HG02970 (cell line): ENCODE measurements around the gene EZR.

Experiments
- ATAC-seq: cut with Tn5 transposase; IDR thresholded peaks from one replicate; pipeline ENCODE4 v1.9.1; 2021; ENCODE audit warnings: mild to moderate bottlenecking, moderate library complexity, moderate number of reproducible peaks; ENCODE audit not compliant: unreplicated experiment, low FRiP score

EZR gene

GRCh38 chr6:158743033-158743651 is 76.0 kb downstream of the EZR start:
- no peak for ATAC-seq

- ATAC-seq = no peak
Measured at GRCh38 chr6:158739673-158740072, 79.5 kb downstream of the EZR start.

- ATAC-seq = no peak
Measured at GRCh38 chr6:158737710-158738615, 81.2 kb downstream of the EZR start.

GRCh38 chr6:158737082-158737709 is 82.0 kb downstream of the EZR start:
- ATAC-seq = no peak

GRCh38 chr6:158735009-158735408 is 84.2 kb downstream of the EZR start:
- ATAC-seq = no peak

- no peak for ATAC-seq
Measured at GRCh38 chr6:158730541-158730907, 88.6 kb downstream of the EZR start.

GRCh38 chr6:158729906-158730540 is 89.1 kb downstream of the EZR start:
- no peak for ATAC-seq

- ATAC-seq = no peak
Measured at GRCh38 chr6:158725704-158726103, 93.5 kb downstream of the EZR start.

- no peak for ATAC-seq
Measured at GRCh38 chr6:158722176-158722729, 96.9 kb downstream of the EZR start.

- ATAC-seq = no peak
Measured at GRCh38 chr6:158718461-158719046, 100.6 kb downstream of the EZR start.

GRCh38 chr6:158717341-158718330 is 101.5 kb downstream of the EZR start:
- ATAC-seq = no peak
